Right lobe of liver (tissue), 6 donors: ENCODE measurements around the gene ABHD16A. TPM values are rescaled to one million over a fixed set of nuclear protein-coding genes. Genes with fewer than 3 reads are reported as not detected.
A peak's percentile ranks its signal among the peaks of the same experiment; 100 is the strongest.

Source experiments
- ATAC-seq, 4 donors: fragments of 200-7000 bp; cut with Tn5 transposase; one replicate each; pipeline ENCODE4 v1.9.1; 2020; ENCODE audit warnings: mild to moderate bottlenecking in 4 of 4, moderate library complexity in 4 of 4
- DNase-seq, 3 donors: peaks; one replicate each; pipeline ENCODE4 v3.0.0-alpha.2; 2020
- H3K27ac ChIP-seq, 3 donors: fragments of 200-600 bp; one replicate each; pipeline ENCODE4 v1.8.0; 2022
- H3K27me3 ChIP-seq, 2 donors: fragments of 200-600 bp; one replicate each; pipeline ENCODE4 v1.8.0; 2022
- H3K36me3 ChIP-seq, 4 donors: fragments of 200-600 bp; sonication (generic) in 1 of 4; one replicate each; pipeline versions ENCODE4 v1.5.1 to v1.8.0; 2017 to 2022; ENCODE audit warnings: control low read depth in 1 of 4
- H3K4me1 ChIP-seq, 4 donors: fragments of 200-600 bp; sonication (generic) in 1 of 4; one replicate each; pipeline versions ENCODE4 v1.5.1 to v1.8.0; 2017 to 2022; ENCODE audit warnings: control low read depth in 1 of 4
- H3K4me3 ChIP-seq, 3 donors: fragments of 200-600 bp; one replicate each; pipeline ENCODE4 v1.8.0; 2022
- H3K9me3 ChIP-seq, 4 donors: fragments of 200-600 bp; sonication (generic) in 1 of 4; one replicate each; pipeline versions ENCODE4 v1.5.1 to v1.8.0; 2017 to 2022; ENCODE audit warnings: control low read depth in 1 of 4
- CTCF ChIP-seq, 4 donors: fragments of 200-600 bp in 3 of 4; fragments of 450-650 bp in 1 of 4; IDR thresholded peaks; one replicate each; pipeline versions ENCODE4 v1.5.1 to v1.8.0; 2016 to 2022; ENCODE audit warnings: antibody characterized with exemption in 4 of 4, mild to moderate bottlenecking in 2 of 4
- POLR2A ChIP-seq: fragments of 450-650 bp; IDR thresholded peaks from one replicate; pipeline ENCODE4 v1.6.1; 2017; ENCODE audit warnings: antibody characterized with exemption, mild to moderate bottlenecking
- WGBS: methylation state at CpG from one replicate; pipeline ENCODE4 v1.1.6; 2018; ENCODE audit warnings: low coverage, low lambda C conversion rate; ENCODE audit not compliant: insufficient coverage; ENCODE audit errors: missing lambda C conversion rate; 5-methylcytosine and 5-hydroxymethylcytosine counted together
- intact Hi-C, 2 donors: fragments of 100-400 bp; cut with DNase I; formaldehyde crosslinking; loops; one replicate each; pipeline versions ENCODE4 v1.11.2 to v1.14.1; 2022
- total RNA-seq, 6 experiments: library from RNA; depleted of rRNA in 2 of 6; stranded (reverse); fragments of >200 nt in 2 of 6; fragmentation: NEBNext Ultra II Directional in 3 of 6; extraction: Animal tissue kit (Norgen Biotek cat#: 25700) in 3 of 6; gene quantifications; one replicate each; pipeline versions ENCODE4 v1.1.0 to v1.2.4, GENCODE V29; 2016 to 2023
- donor health status: DM: no; HTN: yes; CAD: no.
- donor health status: DM: no; HTN: no; CAD: no.
- donor health status: DM: no; HTN: no; CAD: no.
- donor health status: DM: no; HTN: yes; CAD: no.
- donor health status: DM: no; HTN: yes; CAD: no.

ABHD16A gene
- total RNA-seq, 6 experiments from 2014 or later = 29.7 to 34.8 (median 31.2) TPM

- peaks cover 1 to 18% (median 8%) of the 10 kb centered on the region in 4 donors for H3K4me1 ChIP-seq
- DNase-seq (peak; percentile 98 to 99 (median 99)), ATAC-seq (peak; percentile 87 to 94 (median 91))
- TF ChIP-seq POLR2A (peak; percentile 62), CTCF (IDR thresholded peaks at IDR 0.05) (peak in 3 of 4 donors; percentile 4 to 25 (median 16))
- H3K9me3 ChIP-seq = no peaks in the 10 kb centered on the region
- H3K36me3 ChIP-seq = peaks cover 10 to 39% (median 26%) of the 10 kb centered on the region in 4 donors
- H3K4me3 ChIP-seq = peak within 1 kb of the TSS; percentile 70 to 93 (median 87)
- intact Hi-C loops = no loop called here
- peak within 1 kb of the TSS; percentile 83 to 90 (median 86) for H3K27ac ChIP-seq
- WGBS = 0% methylated on average over 30 of the region's 63 CpGs
- no peaks in the 10 kb centered on the region for H3K27me3 ChIP-seq
Observed at GRCh38 chr6:31665501-31666336, 37.4 kb downstream of the ABHD16A start, which contains the start of gene CSNK2B. Gene CSNK2B (plus strand): TSS chr6:31666080. CDS start chr6:31666832, 752 bp downstream.

GRCh38 chr6:31664790-31665500 is 38.2 kb downstream of the ABHD16A start, which contains the start of gene GPANK1:
Gene GPANK1 (minus strand): TSS chr6:31664997. CDS start chr6:31664478, 519 bp downstream.
- no peak for TF ChIP-seq CTCF (IDR thresholded peaks at IDR 0.05)
- TF ChIP-seq POLR2A = peak; percentile 54
- peak; percentile 88 to 93 (median 93) for DNase-seq
- Histone ChIP-seq H3K4me1 (peaks cover 1 to 18% (median 8%) of the 10 kb centered on the region in 4 donors), H3K36me3 (peaks cover 10 to 31% (median 21%) of the 10 kb centered on the region in 4 donors), H3K9me3 (no peaks in the 10 kb centered on the region), H3K27ac (peak within 1 kb of the TSS; percentile 83 to 90 (median 86)), H3K27me3 (no peaks in the 10 kb centered on the region), H3K4me3 (peak within 1 kb of the TSS; percentile 70 to 93 (median 87))
- ATAC-seq = peak; percentile 64 to 72 (median 68)
- whole genome bisulfite sequencing = under 1% methylated on average over 24 of the region's 39 CpGs
- intact Hi-C loops = no loop called here

GRCh38 chr6:31663961-31664789 is 38.9 kb downstream of the ABHD16A start:
- H3K27ac ChIP-seq = peak overlapping the region; percentile 83 to 90 (median 86)
- no peak for ATAC-seq
- H3K27me3 ChIP-seq = no peaks in the 10 kb centered on the region
- H3K4me1 ChIP-seq = peaks cover 1 to 22% (median 12%) of the 10 kb centered on the region in 4 donors
- DNase-seq = no peak
- intact Hi-C loops = no loop called here
- H3K4me3 ChIP-seq = peak overlapping the region; percentile 70 to 93 (median 87)
- WGBS = 10% methylated on average over 10 of the region's 17 CpGs
- TF ChIP-seq POLR2A = no peak
- no peak for TF ChIP-seq CTCF (IDR thresholded peaks at IDR 0.05)
- no peaks in the 10 kb centered on the region for H3K9me3 ChIP-seq
- H3K36me3 ChIP-seq = peaks cover 8 to 23% (median 14%) of the 10 kb centered on the region in 4 donors
